Jurkat, Clone E6-1 (cell line): Measurements from ENCODE around the gene FMN1.
"Not testable (repeated sequence)": the region's sequence is repeated elsewhere in the genome, so short reads cannot be mapped to it uniquely, and the experiment has no call there.

Experiments used
- DNase-seq: peaks from one replicate; pipeline ENCODE4 v3.0.0-alpha.2; 2011; ENCODE audit warnings: low read depth, low spot score
- H3K4me3 ChIP-seq: 2 replicates; pipeline ENCODE4 v1.5.1; 2011; ENCODE audit warnings: mild to moderate bottlenecking, low read length, control low read depth, moderate library complexity

The FMN1 gene

DNA sequence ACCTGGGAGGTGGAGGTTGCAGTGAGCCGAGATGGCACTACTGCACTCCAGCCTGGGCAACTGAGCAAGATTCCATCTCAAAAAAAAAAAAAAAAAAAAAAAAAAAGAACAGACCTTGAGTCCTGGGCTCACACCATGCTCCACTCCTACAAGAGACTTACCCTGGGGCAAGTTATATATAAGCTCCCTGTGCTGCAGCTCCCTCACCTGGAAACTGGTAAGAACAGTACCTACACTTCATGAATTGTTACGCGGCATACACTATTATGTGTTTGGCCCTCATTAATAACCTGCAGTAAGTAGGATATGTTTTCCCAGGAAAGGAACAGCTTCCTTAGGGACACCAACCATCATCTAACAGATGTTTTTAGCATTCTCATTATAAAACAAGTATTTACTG lies 119.6 kb downstream of the FMN1 start:
- no peak overlapping the region for H3K4me3 ChIP-seq
- DNase-seq = no peak

GRCh38 chr15:33074212-33074611 lies 120.3 kb downstream of the FMN1 start:
- no peak overlapping the region for H3K4me3 ChIP-seq
- no peak for DNase-seq

- H3K4me3 ChIP-seq = no peak overlapping the region
- no peak for DNase-seq
Observed at GRCh38 chr15:33071451-33071850, 123.1 kb downstream of the FMN1 start.

DNA sequence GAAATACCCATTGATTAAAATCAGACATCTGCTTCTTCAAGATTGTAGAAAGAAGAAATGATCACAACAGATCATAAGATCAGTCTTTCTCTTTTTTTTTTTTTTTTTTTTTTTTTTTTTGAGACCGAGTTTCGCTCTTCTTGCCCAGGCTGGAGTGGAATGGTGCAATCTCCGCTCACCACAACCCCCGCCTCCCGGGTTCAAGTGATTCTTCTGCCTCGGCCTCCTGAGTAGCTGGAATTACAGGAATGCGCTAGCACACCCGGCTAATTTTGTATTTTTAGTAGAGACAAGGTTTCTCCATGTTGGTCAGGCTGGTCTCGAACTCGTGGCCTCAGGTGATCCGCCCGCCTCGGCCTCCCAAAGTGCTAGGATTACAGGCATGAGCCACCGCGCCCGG lies 124.6 kb downstream of the FMN1 start:
- not testable (repeated sequence) for H3K4me3 ChIP-seq, DNase-seq

DNA sequence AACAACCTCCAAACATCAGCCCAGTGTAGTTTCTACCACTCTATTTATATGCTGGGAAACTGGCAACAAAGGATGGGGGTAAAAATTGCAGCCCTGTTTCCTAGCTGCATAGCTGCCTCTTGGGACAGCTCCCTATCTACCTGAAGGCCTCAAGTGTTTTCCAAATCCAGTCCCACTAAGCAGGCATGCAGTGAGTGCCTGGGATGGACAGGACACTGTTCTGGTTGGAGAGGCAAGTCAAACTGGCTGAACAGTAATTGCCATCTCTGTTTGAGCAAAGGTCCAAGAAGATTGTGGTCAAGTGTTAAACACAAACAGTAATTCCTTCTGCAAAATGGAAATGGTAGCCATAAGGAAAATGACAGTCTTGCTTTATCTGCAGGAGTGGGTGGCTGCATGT lies 125.4 kb downstream of the FMN1 start:
- no peak for DNase-seq
- H3K4me3 ChIP-seq = no peak overlapping the region

DNA sequence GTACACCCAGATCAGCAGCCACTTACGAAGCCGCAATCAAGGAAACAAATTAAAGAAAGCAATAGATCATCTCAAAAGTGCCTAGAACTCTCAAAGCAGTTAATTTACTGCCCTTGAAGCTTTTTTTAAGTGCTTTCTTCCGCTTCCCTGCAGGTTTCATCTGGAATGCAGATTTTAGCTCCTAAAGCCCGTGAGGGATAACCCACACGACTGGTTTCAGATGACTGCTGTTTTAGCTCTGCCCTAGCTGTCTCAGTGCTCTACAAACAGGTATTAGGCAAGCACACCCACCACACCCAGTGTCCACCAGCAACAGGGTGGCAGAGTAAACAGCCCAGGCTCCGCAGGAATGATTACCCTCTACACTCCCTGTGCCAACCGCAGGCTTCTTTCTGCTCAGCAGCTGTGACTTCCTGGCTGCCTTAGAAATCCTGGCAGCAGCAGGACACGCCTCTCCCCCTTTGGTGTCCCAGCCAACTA lies 126.0 kb downstream of the FMN1 start:
- no peak for DNase-seq
- no peak overlapping the region for H3K4me3 ChIP-seq

DNA sequence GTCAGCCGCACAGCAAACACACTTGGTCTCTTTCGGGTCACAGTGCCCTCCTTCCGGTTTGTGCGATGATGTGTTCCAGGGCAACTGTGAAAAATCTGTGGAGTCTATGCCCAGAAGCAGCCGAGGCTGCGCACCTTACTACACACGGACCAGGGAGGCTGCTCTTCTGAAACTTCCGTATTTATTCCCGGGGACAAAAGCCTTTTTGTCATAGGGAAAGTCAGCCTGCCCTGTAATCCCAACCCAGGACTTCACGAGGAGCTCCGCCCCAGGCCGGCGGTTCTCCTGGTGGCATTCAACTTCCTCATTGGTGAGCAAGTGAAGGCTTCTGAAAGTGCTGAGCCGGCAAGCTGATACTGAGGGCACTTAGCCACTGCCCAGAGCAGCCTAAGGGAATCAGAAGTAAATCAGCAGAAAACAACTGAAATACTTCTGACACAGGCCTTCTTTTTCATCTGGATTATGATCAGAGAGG lies 126.5 kb downstream of the FMN1 start:
- DNase-seq = no peak
- no peak overlapping the region for H3K4me3 ChIP-seq

- H3K4me3 ChIP-seq = no peak overlapping the region
Observed at GRCh38 chr15:33067456-33067855, 127.1 kb downstream of the FMN1 start.

DNA sequence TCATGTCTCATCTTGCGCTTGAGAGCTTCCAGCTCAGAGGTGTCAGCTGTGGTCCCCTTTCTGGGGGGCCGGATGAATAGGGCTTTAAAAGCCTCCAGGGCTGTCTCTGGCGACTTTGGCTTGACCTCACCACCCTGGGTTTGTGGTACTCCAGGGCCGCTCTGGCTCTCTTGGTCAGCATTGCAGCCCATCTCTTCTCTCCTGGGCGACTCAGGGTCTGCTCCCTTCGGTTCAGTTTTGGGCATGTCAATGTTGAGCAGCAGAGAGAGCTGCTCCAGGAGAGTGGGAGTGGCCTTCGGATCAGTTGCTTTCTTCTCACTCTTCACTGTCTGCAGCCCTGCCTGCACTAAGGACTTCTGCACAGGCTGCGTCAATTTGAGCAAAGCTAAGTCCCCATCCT lies 127.9 kb downstream of the FMN1 start:
- DNase-seq = no peak
- H3K4me3 ChIP-seq = no peak overlapping the region

More at GRCh38 chr15:33067456-33067855, 127.1 kb downstream of the FMN1 start:
- no peak for DNase-seq

DNA sequence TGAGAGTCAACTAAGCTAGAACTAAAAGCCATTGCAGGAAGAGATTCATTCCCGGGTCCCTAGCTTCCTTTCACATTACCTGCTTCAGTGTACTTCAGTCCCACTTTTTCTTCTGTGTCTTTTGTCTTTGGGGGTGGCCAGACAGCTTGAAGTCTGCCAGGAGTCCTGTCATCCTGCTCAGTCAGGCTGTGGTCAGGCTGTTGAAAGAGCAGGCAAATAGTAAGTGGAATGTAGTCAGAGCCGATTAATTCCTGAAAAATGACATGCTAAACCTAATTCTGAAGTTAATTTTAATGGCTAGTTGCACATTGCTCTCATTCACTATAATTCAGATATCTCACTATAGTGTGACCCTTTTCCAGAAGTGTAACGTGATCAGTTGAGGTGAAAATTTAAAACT lies 129.6 kb downstream of the FMN1 start:
- H3K4me3 ChIP-seq = no peak overlapping the region
- DNase-seq = no peak

DNA sequence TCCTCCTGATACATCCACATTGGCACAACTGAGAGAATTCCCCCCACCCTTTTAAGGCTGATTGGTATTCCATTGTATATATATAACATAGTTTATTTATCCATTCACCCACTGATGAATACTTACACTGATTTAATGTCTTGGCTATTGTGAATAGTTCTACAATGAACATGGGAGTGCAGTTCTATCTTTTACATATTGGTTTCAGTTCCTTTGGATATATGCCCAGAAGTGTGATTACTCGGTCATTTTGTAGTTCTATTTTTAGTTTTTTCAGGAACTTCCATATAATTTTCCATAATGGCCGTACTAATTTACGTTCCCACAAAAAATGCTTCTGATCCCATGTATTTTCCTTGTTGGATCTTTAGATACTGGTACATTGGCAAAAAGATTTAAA lies 135.3 kb downstream of the FMN1 start:
- no peak overlapping the region for H3K4me3 ChIP-seq
- DNase-seq = no peak

GRCh38 chr15:33057845-33058244 lies 136.7 kb downstream of the FMN1 start:
- DNase-seq = no peak
- H3K4me3 ChIP-seq = no peak overlapping the region

DNA sequence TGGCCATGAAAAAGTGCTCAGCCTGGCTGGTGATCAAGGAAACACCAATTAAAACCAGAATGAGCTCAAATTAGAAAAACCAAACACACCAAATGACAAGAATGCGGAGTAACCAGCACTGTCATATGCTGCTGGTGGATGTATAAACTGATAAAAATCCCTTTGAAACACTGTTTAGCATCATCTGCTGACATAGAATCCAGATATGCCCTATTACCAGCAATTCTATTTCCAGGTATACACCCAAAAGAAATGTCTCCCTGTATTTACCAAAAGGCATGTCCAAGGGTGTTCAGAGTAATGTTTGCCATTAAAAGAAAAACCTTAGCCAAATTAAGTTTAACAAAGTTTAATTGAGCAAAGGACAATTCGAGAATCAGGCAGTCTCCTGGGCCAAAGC lies 138.6 kb downstream of the FMN1 start:
- DNase-seq = no peak
- H3K4me3 ChIP-seq = no peak overlapping the region

DNA sequence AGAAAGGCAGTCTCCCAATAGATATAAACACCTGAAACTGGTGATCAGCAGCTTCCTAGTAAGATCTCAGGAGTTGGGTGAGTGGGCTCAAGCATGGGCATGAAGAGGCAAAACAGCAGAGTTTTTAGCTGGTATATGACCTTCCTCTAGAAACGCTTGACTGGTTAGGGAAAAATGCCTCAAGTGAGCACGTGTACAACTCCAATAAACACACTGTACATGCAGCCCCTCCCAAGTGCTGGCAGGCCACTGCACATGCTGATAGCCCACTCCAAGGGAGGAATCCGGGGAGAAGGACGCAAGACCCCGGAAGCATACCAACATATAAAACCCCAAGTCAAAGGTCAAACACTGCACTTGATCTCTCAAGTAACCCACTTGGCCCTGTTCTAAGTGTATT lies 143.0 kb downstream of the FMN1 start:
- H3K4me3 ChIP-seq = no peak overlapping the region
- DNase-seq = no peak

GRCh38 chr15:33048255-33048654 lies 146.3 kb downstream of the FMN1 start:
- no peak overlapping the region for H3K4me3 ChIP-seq
- peak; percentile 4 for DNase-seq

DNA sequence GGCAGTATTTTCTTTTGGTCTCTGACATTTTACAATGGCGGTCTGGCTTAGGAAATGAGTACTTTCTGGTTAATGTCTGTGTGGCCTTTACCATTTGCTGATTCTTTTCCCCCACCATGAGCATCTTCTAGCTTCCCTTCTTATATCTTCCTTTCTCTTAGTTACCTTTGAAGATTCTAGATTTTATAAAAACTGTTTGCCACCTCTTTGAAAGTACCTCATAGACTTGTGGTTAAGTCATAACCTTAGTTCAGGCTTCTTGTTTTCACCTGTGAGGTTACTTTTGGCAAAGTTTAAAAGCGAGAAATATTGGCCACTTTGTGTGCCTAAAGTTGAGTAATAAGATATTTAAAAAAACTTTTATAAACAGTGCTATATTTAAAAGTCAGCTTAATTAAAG lies 147.4 kb downstream of the FMN1 start:
- H3K4me3 ChIP-seq = no peak overlapping the region
- DNase-seq = no peak

DNA sequence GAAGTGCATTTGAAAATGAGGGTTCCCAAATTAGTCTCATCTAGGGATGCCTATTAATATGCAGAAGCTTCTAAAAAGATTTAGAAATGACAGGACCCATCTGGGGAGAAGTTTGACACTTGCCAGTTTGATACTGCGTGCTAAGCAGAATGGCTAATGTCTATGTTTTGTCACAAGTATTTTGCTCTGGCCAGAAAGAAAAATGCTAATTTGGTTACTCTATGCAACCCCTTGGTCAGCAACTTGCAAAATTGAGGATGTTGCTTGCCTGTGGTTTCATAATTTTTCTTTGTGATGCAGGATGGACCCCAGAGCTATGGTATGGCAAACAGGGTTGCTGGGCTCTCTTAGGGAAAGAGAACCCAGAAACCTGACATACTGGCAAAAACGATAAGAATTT lies 148.2 kb downstream of the FMN1 start:
- no peak overlapping the region for H3K4me3 ChIP-seq
- no peak for DNase-seq

GRCh38 chr15:33045066-33045810 lies 149.3 kb downstream of the FMN1 start:
- no peak for DNase-seq
- no peak overlapping the region for H3K4me3 ChIP-seq

DNA sequence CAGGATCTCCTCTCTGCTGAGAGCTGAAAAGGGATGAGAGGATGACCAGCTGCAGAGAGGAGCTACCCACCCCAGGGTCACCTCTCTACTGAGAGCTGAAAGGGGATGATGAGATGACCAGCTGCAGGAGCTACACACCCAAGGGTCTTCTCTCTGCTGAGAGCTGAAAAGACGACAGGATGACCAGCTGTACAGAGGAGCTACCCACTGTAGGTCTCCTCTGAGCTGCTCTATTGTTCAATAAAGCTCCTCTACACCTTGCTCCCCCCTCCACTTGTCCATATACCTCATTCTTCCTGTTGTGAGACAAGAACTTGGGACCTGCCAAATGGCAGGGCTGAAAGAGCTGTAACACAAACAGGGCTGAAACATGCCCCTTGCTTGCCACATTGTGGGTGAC lies 149.9 kb downstream of the FMN1 start:
- no peak for DNase-seq
- no peak overlapping the region for H3K4me3 ChIP-seq

DNA sequence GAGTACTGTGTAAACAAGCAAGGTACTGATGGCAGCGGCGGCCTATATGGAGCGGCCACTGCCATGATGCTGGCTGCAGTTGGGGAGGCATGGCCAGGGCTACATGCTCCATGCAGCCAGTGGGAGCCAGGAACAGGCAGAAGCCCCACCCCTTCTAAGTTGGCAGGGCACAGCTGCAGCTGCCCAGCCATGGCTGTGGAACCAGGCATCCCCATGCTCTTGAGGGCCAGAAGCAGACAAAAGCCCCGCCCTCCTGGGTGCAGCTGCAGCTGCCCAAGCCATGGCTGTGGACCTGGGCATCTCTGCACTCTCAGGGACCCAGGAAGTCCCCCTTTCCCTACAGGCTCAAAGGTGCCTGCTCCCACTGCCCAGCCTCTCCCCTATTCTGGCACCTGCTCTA lies 150.9 kb downstream of the FMN1 start:
- DNase-seq = no peak
- H3K4me3 ChIP-seq = no peak overlapping the region

GRCh38 chr15:33040496-33040895 lies 154.0 kb downstream of the FMN1 start:
- no peak overlapping the region for H3K4me3 ChIP-seq
- no peak for DNase-seq
